ENCODE measurements around the gene TRIM10.
"Not testable (repeated sequence)": the region's sequence is repeated elsewhere in the genome, so short reads cannot be mapped to it uniquely, and the experiment has no call there.

TRIM10 gene

GRCh38 chr6:30121446-30122366 lies 39.3 kb downstream of the TRIM10 start:
- Histone ChIP-seq H3K27me3 (ENCODE audit: insufficient read depth, low read length) (peaks cover 3% of the 10 kb centered on the region; the same call in 1 of the 2 replicates), H3K4me1 (ENCODE audit: control insufficient read depth, insufficient read depth, low read length, unreplicated experiment) (peaks cover 7% of the 10 kb centered on the region), H3K36me3 (ENCODE audit: insufficient read depth, low read length) (no peaks in the 10 kb centered on the region), H3K4me3 (ENCODE audit: low read depth, low read length) (no peak overlapping the region), H3K27ac (ENCODE audit: low read depth, low read length) (no peak overlapping the region), H2AFZ (ENCODE audit: low read length, unreplicated experiment) (no peak overlapping the region), H3K79me2 (ENCODE audit: control insufficient read depth, insufficient read depth, low read length, unreplicated experiment) (no peaks in the 10 kb centered on the region)

- not testable (repeated sequence) for H3K27ac ChIP-seq (ENCODE audit: low read depth, low read length); H2AFZ ChIP-seq (ENCODE audit: low read length, unreplicated experiment); H3K27me3 ChIP-seq (ENCODE audit: insufficient read depth, low read length)
Measured at GRCh38 chr6:30118691-30119090, 42.3 kb downstream of the TRIM10 start.

DNA sequence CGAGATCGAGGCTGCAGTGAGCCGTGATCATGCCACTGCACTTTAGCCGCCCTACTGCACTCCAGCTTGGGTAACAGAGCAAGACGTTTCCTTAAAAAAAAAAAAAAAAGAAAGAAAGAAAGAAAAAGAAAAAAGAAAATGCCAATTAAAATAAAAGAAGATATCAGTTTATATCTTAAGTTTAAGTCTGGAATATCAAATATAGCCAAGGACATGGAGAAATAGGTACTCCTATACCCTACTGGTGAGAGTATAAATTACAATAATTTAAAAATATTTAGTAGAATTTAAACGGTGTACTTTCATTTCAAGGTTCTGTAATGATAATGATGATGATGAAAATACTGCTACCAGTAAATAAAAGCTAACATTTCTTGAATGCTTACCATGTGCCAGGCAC lies 44.3 kb downstream of the TRIM10 start:
- Histone ChIP-seq H2AFZ (ENCODE audit: low read length, unreplicated experiment) (no peak overlapping the region), H3K27ac (ENCODE audit: low read depth, low read length) (no peak overlapping the region), H3K4me3 (ENCODE audit: low read depth, low read length) (no peak overlapping the region), H3K27me3 (ENCODE audit: insufficient read depth, low read length) (peaks cover 27% of the 10 kb centered on the region), H3K36me3 (ENCODE audit: insufficient read depth, low read length) (no peaks in the 10 kb centered on the region), H3K79me2 (ENCODE audit: control insufficient read depth, insufficient read depth, low read length, unreplicated experiment) (no peaks in the 10 kb centered on the region), H3K4me1 (ENCODE audit: control insufficient read depth, insufficient read depth, low read length, unreplicated experiment) (peaks cover 4% of the 10 kb centered on the region)

More at GRCh38 chr6:30118691-30119090, 42.3 kb downstream of the TRIM10 start:
- H3K4me1 ChIP-seq (ENCODE audit: control insufficient read depth, insufficient read depth, low read length, unreplicated experiment); H3K4me3 ChIP-seq (ENCODE audit: low read depth, low read length); H3K36me3 ChIP-seq (ENCODE audit: insufficient read depth, low read length); H3K79me2 ChIP-seq (ENCODE audit: control insufficient read depth, insufficient read depth, low read length, unreplicated experiment): not testable (repeated sequence)

DNA sequence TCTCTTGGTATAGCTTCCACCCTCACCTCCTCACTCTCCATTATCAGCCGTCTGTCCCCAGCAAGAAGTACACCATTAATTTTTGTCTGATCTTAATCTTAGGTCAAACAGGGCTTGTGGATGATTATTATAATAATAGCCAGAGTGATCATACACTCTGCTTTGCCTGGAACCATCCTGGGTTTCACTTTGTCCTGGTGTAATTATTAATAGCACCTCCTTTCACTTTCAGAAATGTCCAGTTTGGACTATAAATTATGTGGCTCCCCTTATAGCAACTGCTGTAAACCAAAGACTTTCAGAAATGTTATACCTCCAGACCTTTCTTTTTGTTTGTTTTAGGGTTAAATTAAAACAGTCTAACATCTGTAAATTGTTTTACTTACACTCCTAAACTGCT lies 47.2 kb downstream of the TRIM10 start:
- Histone ChIP-seq H3K4me1 (ENCODE audit: control insufficient read depth, insufficient read depth, low read length, unreplicated experiment) (peaks cover 4% of the 10 kb centered on the region), H3K36me3 (ENCODE audit: insufficient read depth, low read length) (no peaks in the 10 kb centered on the region), H2AFZ (ENCODE audit: low read length, unreplicated experiment) (no peak overlapping the region), H3K79me2 (ENCODE audit: control insufficient read depth, insufficient read depth, low read length, unreplicated experiment) (no peaks in the 10 kb centered on the region), H3K27me3 (ENCODE audit: insufficient read depth, low read length) (peaks cover 44% of the 10 kb centered on the region), H3K4me3 (ENCODE audit: low read depth, low read length) (no peak overlapping the region), H3K27ac (ENCODE audit: low read depth, low read length) (no peak overlapping the region)

GRCh38 chr6:30113003-30113759 lies 47.8 kb downstream of the TRIM10 start, which contains the start of gene TRIM31:
TRIM31 (minus strand) TSS chr6:30113090; CDS start chr6:30112805, 285 bp downstream.
- no peaks in the 10 kb centered on the region for H3K36me3 ChIP-seq (ENCODE audit: insufficient read depth, low read length)
- no peak within 1 kb of the TSS for H3K4me3 ChIP-seq (ENCODE audit: low read depth, low read length)
- H3K79me2 ChIP-seq (ENCODE audit: control insufficient read depth, insufficient read depth, low read length, unreplicated experiment): no peaks in the 10 kb centered on the region
- H3K27me3 ChIP-seq (ENCODE audit: insufficient read depth, low read length): peaks cover 47% of the 10 kb centered on the region
- no peak within 1 kb of the TSS for H3K27ac ChIP-seq (ENCODE audit: low read depth, low read length)
- H3K4me1 ChIP-seq (ENCODE audit: control insufficient read depth, insufficient read depth, low read length, unreplicated experiment): peaks cover 4% of the 10 kb centered on the region
- no peak within 1 kb of the TSS for H2AFZ ChIP-seq (ENCODE audit: low read length, unreplicated experiment)

DNA sequence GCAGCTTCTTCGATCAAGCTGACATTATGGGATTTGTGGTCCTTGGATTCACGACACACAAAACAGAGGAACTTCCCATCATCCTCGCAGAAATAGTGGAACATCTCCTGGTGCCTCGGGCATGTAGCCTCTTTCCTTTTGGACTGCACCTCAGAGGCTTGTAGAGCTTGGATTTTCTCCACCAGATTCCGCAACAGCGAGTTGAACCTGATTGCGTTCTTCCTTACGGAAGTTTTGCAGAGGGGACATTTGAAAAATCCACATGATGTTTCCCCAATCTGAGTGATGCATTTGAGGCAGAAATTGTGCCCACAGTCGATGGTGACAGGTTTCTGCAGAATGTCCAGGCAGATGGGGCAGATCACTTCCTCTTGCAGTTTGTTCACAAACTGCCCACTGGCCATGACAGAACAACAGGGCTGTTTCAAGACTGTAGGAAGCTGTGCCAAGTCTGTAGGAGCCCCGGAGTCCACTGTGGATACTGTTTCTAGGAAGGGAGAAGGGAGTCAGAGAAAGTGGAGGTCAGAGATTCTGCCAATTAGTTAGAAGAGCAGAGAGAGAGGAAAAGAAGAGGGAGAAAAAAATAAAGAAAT lies 48.5 kb downstream of the TRIM10 start:
- Histone ChIP-seq H3K4me1 (ENCODE audit: control insufficient read depth, insufficient read depth, low read length, unreplicated experiment) (peaks cover 4% of the 10 kb centered on the region), H2AFZ (ENCODE audit: low read length, unreplicated experiment) (no peak overlapping the region), H3K4me3 (ENCODE audit: low read depth, low read length) (no peak overlapping the region), H3K36me3 (ENCODE audit: insufficient read depth, low read length) (no peaks in the 10 kb centered on the region), H3K79me2 (ENCODE audit: control insufficient read depth, insufficient read depth, low read length, unreplicated experiment) (no peaks in the 10 kb centered on the region), H3K27ac (ENCODE audit: low read depth, low read length) (no peak overlapping the region), H3K27me3 (ENCODE audit: insufficient read depth, low read length) (peaks cover 47% of the 10 kb centered on the region)

DNA sequence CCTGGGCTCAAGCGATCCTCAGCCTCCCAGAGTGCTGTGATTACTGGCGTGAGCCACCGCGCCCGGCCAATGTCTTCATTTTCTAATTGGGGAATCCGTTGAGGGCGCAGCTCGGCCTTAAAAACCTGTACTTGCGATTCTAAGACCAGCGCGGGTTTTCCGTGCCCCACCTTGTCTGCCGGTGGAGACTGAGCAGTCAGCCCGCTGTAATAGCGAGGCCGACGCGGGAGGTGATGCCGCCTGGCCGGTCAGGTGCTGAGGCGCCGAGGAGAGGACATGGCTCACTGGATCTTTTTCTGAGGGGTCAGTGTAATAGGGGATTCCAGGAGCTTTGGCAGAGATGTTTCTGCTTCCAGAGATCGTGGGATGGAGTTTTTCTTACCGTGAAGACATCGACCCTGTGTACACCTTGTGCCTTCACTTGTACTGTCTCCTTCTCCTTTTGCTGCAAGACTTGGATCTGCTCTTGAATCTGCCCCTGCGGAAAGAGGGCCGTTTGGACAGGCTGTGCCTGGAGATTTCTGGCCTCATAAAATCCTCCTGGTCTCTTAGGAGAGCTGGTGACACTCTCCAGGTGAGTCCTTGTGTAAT lies 49.6 kb downstream of the TRIM10 start:
- Histone ChIP-seq H3K27ac (ENCODE audit: low read depth, low read length) (no peak overlapping the region), H3K79me2 (ENCODE audit: control insufficient read depth, insufficient read depth, low read length, unreplicated experiment) (no peaks in the 10 kb centered on the region), H2AFZ (ENCODE audit: low read length, unreplicated experiment) (no peak overlapping the region), H3K4me3 (ENCODE audit: low read depth, low read length) (no peak overlapping the region), H3K27me3 (ENCODE audit: insufficient read depth, low read length) (peaks cover 47% of the 10 kb centered on the region), H3K36me3 (ENCODE audit: insufficient read depth, low read length) (no peaks in the 10 kb centered on the region), H3K4me1 (ENCODE audit: control insufficient read depth, insufficient read depth, low read length, unreplicated experiment) (peaks cover 4% of the 10 kb centered on the region)

- no peak overlapping the region for H2AFZ ChIP-seq (ENCODE audit: low read length, unreplicated experiment)
- H3K79me2 ChIP-seq (ENCODE audit: control insufficient read depth, insufficient read depth, low read length, unreplicated experiment): no peaks in the 10 kb centered on the region
- H3K27ac ChIP-seq (ENCODE audit: low read depth, low read length): no peak overlapping the region
- peaks cover 20% of the 10 kb centered on the region for H3K4me1 ChIP-seq (ENCODE audit: control insufficient read depth, insufficient read depth, low read length, unreplicated experiment)
- peaks cover 9% of the 10 kb centered on the region; the same call in 1 of the 2 replicates for H3K27me3 ChIP-seq (ENCODE audit: insufficient read depth, low read length)
- H3K36me3 ChIP-seq (ENCODE audit: insufficient read depth, low read length): no peaks in the 10 kb centered on the region
- no peak overlapping the region for H3K4me3 ChIP-seq (ENCODE audit: low read depth, low read length)
Measured at GRCh38 chr6:30104661-30105060, 56.4 kb downstream of the TRIM10 start.

- Histone ChIP-seq H3K36me3 (ENCODE audit: insufficient read depth, low read length) (no peaks in the 10 kb centered on the region), H2AFZ (ENCODE audit: low read length, unreplicated experiment) (peak overlapping the region; percentile 62), H3K4me3 (ENCODE audit: low read depth, low read length) (peak overlapping the region; percentile 76), H3K27ac (ENCODE audit: low read depth, low read length) (no peak overlapping the region), H3K27me3 (ENCODE audit: insufficient read depth, low read length) (peaks cover 12% of the 10 kb centered on the region; the same call in 1 of the 2 replicates), H3K4me1 (ENCODE audit: control insufficient read depth, insufficient read depth, low read length, unreplicated experiment) (peaks cover 20% of the 10 kb centered on the region), H3K79me2 (ENCODE audit: control insufficient read depth, insufficient read depth, low read length, unreplicated experiment) (no peaks in the 10 kb centered on the region)
Measured at GRCh38 chr6:30103872-30104179, 57.2 kb downstream of the TRIM10 start.
